HL-60 (cell line): ENCODE measurements around the gene OSBPL10.

Source experiments
- DNase-seq, 2 experiments: peaks; one replicate each; pipeline ENCODE4 v3.0.0-alpha.2; 2010 to 2020; ENCODE audit warnings: low read depth in 1 of 2, low spot score in 1 of 2
- H3K27ac ChIP-seq: fragments of 250-450 bp; sonication (Bioruptor Pico); replicated peaks from 2 replicates; pipeline ENCODE4 v1.5.1; 2020; ENCODE audit warnings: mild to moderate bottlenecking, moderate library complexity
- H3K27me3 ChIP-seq: fragments of 250-450 bp; sonication (Bioruptor Pico); 2 replicates; pipeline ENCODE4 v1.5.1; 2021; ENCODE audit warnings: mild to moderate bottlenecking, moderate library complexity; ENCODE audit not compliant: insufficient read depth, poor library complexity, severe bottlenecking
- H3K4me3 ChIP-seq: replicated peaks from 2 replicates; pipeline ENCODE4 v1.5.1; 2011; ENCODE audit warnings: mild to moderate bottlenecking, control low read depth, low read length; ENCODE audit not compliant: insufficient read depth
- CTCF ChIP-seq: IDR thresholded peaks from one replicate; pipeline ENCODE4 v1.5.1; 2011; ENCODE audit warnings: low read length, control low read depth, inconsistent platforms; ENCODE audit not compliant: insufficient read depth
- GABPA ChIP-seq: IDR thresholded peaks from 2 replicates; pipeline ENCODE4 v1.6.1; 2012; ENCODE audit warnings: low read depth
- POLR2AphosphoS5 ChIP-seq: IDR thresholded peaks from 2 replicates; pipeline ENCODE4 v1.6.1; 2012; ENCODE audit warnings: low read depth
- REST ChIP-seq: IDR thresholded peaks from 2 replicates; pipeline ENCODE4 v1.6.1; 2012; ENCODE audit warnings: low read depth; ENCODE audit not compliant: insufficient replicate concordance
- SPI1 ChIP-seq: IDR thresholded peaks from 2 replicates; pipeline ENCODE4 v1.6.1; 2012; ENCODE audit warnings: low read depth, mild to moderate bottlenecking, borderline replicate concordance

OSBPL10 gene

GRCh38 chr3:31945738-31946052 is 35.4 kb downstream of the OSBPL10 start:
- Histone ChIP-seq H3K27me3 (no peaks in the 10 kb centered on the region), H3K4me3 (no peak overlapping the region), H3K27ac (no peak overlapping the region)
- TF ChIP-seq CTCF (no peak), REST (no peak), GABPA (no peak), POLR2AphosphoS5 (no peak), SPI1 (no peak)
- DNase-seq, result no peak

GRCh38 chr3:31943041-31943440 is 38.0 kb downstream of the OSBPL10 start:
- no peak for DNase-seq
- Histone ChIP-seq H3K27ac (no peak overlapping the region), H3K4me3 (no peak overlapping the region), H3K27me3 (no peaks in the 10 kb centered on the region)
- TF ChIP-seq CTCF, result no peak
- TF ChIP-seq POLR2AphosphoS5, result no peak
- no peak for TF ChIP-seq GABPA

- no peak overlapping the region for H3K4me3 ChIP-seq
- no peaks in the 10 kb centered on the region for H3K27me3 ChIP-seq
- no peak overlapping the region for H3K27ac ChIP-seq
- no peak for TF ChIP-seq REST
- TF ChIP-seq SPI1, result no peak
- TF ChIP-seq GABPA, result no peak
- TF ChIP-seq POLR2AphosphoS5, result no peak
- TF ChIP-seq CTCF, result no peak
- no peak for DNase-seq
These were observed 38.6 kb downstream of the OSBPL10 start for GRCh38 chr3:31942446-31942845.

GRCh38 chr3:31937225-31937624 is 43.8 kb downstream of the OSBPL10 start:
- Histone ChIP-seq H3K27ac (no peak overlapping the region), H3K27me3 (no peaks in the 10 kb centered on the region), H3K4me3 (no peak overlapping the region)
- no peak for DNase-seq
- TF ChIP-seq SPI1, result no peak
- no peak for TF ChIP-seq GABPA
- TF ChIP-seq POLR2AphosphoS5, result no peak
